ENCODE data around the gene ABCC1.
"Not testable (repeated sequence)": the region's sequence is repeated elsewhere in the genome, so short reads cannot be mapped to it uniquely, and the experiment has no call there.

Gene ABCC1

DNA sequence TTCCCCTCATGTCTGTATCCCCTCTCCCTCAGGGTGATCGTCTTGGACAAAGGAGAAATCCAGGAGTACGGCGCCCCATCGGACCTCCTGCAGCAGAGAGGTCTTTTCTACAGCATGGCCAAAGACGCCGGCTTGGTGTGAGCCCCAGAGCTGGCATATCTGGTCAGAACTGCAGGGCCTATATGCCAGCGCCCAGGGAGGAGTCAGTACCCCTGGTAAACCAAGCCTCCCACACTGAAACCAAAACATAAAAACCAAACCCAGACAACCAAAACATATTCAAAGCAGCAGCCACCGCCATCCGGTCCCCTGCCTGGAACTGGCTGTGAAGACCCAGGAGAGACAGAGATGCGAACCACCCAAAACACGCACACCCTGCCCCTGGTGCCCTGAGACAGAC is 191.7 kb downstream of the ABCC1 start:
- no peak for DNase-seq (ENCODE audit: low read depth in 2 of 2)

DNA sequence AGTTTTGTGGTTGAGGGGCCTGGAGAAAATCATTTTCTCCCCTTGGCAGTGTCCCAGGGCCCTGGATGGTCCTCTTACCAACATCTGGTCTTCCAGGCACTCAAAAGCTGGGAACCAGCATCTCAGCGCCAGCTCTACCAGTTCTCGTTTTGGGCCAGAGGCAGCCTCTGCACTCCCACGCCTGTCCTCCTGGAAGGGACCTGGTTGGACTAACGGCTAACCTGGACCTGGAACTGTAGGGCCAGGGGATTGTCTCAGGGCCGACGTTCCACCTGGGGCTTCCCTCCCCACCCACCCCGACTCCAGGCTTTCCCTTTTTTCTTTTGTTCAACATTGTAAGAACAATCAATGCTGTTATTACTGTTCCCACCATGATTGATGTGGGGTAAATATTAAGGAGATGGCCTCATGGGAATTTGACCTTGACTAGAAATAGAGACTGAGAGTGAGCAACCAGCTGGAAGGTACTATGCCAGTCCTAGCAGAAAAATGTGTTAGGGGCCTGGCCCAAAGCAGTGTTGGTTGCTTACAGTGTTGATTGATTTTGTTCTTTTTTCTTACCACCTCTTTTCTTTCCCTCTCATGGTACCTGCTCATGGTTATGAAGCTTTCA is 192.5 kb downstream of the ABCC1 start:
- DNase-seq (ENCODE audit: low read depth in 2 of 2) = no peak

DNA sequence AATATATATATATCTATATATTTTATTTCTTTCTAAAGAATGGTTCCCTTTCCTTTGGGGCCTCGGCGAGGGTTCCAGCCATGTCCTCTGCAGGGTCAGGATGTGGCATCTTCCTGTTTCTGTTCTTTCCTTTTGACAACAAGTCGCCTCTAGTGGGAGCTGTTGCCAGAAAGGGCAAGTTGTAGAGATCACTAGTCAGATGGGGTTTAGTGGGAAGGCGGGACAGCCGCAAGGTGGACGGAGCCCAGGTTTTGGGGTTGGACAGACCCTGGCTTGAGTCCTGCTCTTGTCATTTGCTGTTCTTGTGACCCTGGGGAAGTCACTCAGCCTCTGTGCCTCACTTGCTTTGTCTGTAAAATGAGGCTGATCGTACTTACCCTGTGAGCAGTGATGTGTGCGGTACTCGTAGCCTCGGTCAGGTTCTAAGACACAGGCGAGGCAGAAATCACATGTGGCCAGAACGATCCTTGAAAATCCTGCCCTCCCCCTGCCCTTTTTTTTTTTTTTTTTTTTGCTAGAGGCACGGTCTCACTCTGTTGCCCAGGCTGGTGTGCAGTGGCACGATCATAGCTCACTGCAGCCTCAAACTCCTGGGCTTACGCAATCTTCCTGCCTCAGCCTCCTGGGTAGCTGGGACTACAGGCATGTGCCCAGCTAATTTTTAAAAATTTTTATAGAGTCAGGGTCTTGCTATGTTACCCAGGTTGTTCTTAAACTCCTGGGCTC is 193.8 kb downstream of the ABCC1 start:
- DNase-seq (ENCODE audit: low read depth in 2 of 2) = no peak

DNA sequence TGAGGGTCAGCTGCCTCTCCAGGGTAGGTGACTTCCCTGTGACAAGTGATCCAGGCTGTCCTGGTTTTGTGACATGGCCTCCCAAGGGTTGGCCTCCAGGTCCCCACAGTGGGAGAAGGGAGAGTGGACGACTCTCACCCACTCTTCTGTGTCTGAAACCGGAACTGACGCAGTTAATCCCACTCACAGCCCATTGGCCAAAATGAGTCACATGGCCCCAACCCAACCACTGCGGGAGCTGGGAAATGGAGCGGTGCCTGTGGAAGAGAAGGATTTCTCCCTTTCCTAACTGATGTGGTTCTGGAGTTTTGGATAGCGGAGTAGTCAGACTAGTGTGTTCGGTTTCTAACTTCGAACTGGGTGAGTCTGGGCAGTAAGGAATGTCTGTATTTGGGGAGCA is 194.5 kb downstream of the ABCC1 start:
- DNase-seq (ENCODE audit: low read depth in 2 of 2) = no peak

DNA sequence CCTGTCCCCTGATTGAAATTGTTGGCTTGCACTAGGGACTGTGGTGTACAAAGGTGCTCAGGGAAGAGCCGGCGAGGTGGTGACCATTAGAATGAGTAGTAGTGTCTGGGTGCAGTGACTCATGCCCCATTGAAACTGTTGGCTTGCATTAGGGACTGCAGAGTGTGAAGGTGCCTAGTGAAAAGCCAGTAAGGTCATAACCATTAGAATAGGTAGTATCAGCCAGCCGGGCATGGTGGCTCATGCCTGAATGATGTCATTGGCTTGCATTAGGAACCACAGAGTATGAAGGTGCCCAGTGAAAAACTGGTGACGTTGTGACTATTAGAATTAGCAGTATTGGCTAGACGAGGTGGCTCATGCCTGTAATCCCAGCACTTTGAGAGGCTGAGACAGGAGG is 195.0 kb downstream of the ABCC1 start:
- no peak for DNase-seq (ENCODE audit: low read depth in 2 of 2)

DNA sequence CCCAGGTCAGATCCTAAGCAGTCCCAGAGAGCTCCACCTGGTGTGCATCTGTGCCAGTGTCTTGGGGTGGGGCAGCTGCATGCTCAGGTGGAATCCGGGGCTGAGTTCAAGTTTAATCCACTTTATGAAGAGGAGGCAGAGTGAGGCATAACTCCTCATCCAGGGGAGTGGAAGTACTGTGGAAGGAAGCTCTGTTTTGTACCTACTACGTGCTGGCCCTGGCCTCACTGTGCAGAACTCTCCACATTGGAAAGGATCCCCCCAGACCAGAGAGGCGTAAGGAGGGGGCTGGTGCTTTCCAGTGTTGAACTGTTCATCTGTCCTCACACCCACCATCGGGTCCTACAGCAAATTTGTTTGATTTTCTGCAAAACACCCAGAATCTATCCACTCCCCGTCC is 195.9 kb downstream of the ABCC1 start:
- no peak for DNase-seq (ENCODE audit: low read depth in 2 of 2)

DNA sequence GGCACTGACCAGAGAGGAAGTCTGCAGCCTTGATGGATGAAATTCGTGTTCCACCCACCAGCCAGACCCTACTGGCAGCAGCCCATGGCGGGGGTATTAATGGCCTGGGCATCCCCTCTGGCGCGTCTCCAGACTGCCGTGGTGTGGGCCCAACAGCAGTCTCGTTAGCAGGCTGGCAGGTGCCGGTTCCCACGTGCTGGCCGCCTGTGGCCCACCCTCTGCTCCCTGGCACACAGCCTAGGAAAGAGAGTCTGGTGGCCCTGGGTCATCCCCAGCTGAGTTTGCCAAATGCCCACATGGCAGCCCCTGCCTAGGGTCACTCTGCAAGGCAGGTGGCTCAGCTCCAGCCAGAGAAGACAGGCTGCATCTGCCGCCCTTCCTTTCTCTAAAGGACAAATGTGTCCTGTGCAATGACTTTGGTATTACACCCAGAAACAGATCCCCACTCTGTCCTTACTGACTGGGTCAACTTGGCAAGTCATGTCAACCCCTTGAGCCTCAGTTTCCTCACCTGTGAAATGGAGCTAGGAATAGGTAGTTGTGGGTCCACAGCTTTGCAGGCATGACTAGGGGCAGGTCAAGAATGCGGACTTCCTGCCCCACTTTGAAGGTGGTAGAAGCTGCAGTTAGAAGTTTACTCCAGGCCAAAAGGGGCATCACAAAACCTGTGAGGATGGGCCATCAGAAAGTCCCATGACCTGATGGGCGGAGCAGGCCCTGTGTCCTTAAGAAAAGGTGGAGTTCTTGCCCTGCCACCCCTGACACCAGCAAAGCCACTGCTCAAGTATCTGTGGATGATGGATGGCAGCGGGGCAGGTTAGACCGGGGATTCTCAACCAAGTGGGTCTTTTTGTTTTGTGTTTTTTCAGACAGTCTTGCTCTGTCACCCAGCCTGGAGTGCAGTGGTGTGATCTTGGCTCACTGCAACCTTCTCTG is 197.2 kb downstream of the ABCC1 start:
- DNase-seq (ENCODE audit: low read depth in 2 of 2) = no peak

DNA sequence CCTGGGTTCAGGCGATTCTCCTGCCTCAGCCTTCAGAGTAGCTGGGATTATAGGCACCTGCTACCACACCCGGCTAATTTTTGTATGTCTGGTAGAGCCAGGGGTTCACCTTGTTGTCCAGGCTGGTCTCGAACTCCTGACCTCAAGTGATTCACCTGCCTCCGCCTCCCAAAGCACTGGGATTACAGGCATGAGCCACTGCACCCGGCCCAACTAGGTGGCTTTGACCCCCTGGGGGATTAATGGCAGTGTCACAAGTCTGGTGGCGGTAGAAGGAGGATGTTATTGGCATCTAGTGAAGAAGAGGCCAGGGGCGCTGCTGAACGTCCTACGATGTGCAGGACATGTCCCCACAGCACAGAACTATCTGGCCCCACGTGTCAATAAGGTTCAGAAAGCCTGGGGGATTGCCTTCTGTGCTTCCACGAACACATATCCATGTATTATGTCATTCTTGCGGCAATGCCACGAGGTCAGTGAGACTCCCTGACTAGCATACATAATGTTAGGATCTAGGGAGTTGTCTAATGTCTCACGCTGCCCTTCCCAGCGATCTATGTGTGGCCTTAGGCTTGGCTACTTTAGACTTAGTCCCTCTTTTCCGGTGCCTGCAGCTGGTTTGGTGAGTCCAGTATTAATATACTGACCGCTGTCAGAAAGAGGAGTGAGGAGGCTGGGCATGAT is 198.0 kb downstream of the ABCC1 start:
- DNase-seq (ENCODE audit: low read depth in 2 of 2) = no peak

DNA sequence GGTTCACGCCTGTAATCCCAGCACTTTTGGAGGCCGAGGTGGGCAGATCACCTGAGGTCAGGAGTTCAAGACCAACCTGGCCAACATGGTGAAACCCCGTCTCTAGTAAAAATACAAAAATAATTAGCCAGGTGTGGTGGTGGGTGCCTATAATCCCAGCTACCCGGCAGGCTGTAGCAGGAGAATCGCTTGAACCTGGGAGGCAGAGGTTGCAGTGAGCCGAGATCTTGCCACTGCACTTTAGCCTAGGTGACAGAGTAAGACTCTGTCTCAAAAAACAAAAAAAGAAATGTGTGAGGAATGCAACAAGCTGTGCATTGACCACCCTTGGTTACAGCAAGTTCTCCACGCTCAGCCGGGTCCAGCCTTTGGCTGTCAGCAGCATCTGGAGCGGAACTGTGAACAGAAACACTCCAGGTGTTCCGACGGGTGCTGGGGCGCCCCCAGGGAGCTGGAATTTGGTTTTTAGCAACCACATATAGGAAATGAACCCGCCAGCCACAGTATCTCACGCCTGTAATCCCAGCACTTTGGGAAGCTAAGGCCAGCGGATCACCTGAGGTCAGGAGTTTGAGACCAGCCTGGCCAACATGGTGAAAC is 198.7 kb downstream of the ABCC1 start:
- DNase-seq (ENCODE audit: low read depth in 2 of 2) = not testable (repeated sequence)

DNA sequence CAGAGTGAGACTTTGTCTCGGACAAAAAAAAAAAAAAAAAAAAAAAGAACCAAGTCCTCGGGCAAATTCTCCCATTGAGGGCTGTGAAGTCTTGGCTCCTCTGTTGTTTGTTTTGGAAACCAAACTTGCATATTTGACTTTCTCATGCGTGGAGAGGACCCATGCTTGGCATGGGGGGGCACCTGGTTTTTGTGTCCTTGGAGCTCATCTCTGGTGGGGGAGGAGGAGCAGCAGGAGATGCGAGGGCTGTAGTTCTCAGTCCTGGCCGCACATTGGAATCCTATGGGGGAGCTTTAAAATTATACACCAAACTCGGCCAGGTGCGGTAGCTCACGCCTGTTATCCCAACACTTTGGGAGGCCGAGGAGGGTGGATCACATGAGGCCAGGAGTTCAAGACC is 199.3 kb downstream of the ABCC1 start:
- no peak for DNase-seq (ENCODE audit: low read depth in 2 of 2)

DNA sequence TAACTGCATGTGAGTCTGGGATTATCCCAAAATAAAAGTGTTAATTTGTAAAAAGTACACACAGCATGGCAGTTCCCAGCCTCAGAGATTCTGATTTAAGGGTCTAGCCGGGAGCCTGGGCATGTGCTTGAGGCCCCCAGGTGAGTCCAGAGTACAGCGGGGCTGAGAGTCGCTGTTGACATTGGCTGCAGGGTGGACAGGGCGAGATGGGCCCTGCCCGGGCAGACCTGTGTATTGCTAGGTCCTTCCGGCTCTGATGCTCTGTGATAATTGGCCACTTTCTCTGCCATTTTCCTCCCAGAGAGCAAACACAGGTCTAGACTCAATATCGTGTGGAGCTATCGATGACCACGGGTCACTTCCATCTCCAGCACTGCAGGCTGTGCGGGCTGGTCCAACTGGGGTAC is 200.3 kb downstream of the ABCC1 start:
- no peak for DNase-seq (ENCODE audit: low read depth in 2 of 2)

DNA sequence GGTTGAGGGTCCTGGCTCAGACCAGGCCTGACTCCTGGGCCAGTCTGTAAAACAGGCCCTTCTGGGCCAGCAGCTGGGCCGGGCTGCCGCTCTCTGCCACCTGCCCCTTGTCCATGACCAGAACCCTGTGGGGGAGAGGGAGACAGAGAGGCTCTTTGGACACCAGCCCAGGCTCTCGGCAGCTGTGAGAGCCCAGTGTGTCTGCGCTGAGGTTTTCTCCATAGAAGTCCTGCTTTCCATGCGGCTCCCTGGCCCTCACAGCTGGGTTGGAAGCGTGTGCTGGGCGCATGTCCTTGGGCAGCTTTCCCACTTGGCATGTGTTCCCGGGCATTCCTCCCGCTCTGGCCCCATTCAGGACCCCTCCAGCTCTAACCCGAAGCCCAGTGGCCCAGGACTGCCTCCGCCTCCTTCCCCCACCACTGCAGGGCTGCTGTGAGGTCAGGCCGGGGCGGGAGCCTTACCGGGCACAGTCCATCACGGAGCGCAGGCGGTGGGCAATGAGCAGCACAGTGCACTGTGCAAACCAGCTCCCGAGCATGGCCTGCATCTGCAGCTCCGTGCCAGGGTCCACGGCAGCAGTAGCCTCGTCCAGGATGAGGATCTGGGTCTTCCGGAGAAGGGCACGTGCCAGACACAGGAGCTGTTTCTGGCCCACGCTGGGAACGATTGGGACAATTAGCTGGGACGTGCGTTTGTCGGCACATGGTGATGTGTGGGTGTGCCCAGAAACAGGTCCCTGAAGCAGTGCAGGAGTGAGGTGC is 200.9 kb downstream of the ABCC1 start:
- DNase-seq (ENCODE audit: low read depth in 2 of 2) = no peak

DNA sequence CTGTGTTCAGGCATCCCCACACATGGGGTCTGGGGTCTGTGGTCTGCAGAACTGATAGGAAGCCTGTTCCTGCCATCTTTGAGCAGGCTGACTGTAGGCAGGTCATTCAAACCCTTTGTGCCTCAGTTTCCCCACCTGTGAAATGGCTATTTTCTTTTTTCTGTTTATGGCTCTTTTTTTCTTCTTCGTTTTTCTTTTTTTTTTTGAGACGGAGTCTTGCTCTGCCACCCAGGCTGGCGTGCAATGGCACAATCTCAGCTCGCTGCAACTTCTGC is 201.4 kb downstream of the ABCC1 start:
- no peak for DNase-seq (ENCODE audit: low read depth in 2 of 2)

DNA sequence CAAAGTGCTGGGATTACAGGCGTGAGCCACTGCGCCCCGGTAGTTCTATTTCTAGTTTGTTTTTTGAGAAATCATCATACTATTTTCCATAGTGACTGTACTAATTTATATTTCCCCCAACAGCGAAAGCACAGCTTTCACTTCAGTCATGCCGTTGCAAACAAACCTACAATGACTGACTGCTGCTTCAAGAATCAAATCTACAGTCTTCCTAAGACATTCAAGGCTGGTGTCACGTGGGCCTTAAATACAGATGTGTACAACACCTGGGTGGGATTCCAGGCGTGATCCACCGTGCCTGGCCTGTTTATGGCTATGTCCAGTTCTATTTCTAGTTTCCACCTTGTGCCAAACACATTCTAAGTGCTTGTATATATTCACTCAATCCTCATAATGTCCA is 201.9 kb downstream of the ABCC1 start:
- DNase-seq (ENCODE audit: low read depth in 2 of 2) = no peak

DNA sequence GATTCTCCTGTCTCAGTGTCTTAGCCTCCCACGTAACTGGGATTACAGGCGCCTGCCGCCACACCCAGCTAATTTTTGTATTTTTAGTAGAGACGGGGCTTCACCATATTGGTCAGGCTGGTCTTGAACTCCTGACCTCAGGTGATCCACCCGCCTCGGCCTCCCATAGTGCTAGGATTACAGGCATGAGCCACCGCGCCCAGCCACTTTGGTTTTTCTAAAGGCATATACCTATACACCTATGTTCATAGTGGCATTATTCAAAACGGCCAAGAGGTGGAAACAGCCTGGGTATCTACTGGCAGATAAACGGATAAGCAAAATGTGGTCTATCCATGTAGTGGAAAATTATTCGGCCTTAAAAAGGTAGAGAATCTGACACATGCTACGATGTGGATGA is 203.6 kb downstream of the ABCC1 start:
- DNase-seq (ENCODE audit: low read depth in 2 of 2) = not testable (repeated sequence)

DNA sequence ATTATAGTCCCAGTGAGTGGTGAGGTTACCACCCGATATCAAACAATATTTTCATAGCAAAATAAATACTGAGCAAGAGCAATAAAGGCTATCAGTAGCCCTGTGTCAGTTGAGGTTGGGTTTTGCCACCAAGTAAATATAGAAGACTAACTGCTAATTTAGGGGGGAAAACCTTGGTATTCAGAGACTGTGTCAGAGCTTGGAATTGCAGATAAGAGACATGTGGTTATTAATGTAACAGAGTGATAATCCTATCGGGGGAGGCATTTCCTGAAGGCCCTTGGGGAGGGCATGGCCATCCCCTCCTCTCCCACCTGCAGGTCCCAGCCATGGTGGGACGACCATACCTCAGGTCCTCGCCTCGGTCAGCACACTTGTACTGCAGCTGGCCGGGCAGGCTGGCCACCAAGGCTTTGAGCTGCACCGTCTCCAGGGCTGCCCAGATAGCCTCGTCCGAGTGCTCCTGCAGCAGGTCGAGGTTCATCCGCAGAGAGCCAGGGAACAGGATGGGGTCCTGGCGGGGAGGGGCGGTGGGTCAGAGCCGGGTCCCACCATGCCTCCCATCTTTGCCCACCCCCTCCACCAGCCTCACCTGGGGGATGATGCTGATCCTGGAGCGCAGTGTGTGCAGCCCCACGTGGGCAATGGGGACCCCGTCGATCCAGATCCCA is 205.0 kb downstream of the ABCC1 start:
- no peak for DNase-seq (ENCODE audit: low read depth in 2 of 2)

DNA sequence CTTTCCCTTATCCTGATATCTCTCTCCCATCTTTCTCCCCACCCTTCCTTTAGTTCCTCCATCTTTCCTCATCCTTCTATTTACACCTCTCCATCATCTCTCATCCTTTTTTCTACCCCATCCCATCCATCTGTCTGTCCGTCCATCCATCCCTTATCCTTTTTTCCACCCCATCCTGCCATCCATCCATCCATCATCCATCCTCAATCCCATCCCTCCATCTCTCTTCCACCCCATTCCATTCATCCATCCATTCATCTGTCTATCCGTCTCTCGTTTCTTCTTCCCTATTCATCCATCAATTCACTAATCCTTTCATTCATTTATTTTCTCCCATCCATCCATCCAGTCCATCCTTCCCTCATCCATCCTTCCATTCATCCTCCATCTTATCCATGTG is 205.8 kb downstream of the ABCC1 start:
- no peak for DNase-seq (ENCODE audit: low read depth in 2 of 2)

DNA sequence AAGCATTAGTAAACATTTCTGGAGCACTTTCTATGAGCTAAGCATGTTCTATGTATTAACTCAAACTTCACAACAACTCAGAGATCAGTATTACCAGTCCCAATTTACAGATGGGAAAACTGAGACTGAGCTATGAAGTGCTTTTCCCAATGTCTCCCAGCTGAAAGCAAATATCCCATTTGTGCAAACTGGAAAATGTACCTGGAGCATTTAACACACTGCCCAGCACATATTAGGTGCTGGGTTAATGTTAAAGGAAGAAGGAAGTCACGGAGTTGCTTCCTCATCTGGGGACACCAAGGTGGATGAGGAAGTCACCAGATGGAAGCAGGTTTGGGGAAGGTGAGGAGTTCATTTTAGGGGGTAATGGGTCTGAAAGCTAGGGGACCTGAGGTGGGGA is 207.8 kb downstream of the ABCC1 start:
- no peak for DNase-seq (ENCODE audit: low read depth in 2 of 2)

DNA sequence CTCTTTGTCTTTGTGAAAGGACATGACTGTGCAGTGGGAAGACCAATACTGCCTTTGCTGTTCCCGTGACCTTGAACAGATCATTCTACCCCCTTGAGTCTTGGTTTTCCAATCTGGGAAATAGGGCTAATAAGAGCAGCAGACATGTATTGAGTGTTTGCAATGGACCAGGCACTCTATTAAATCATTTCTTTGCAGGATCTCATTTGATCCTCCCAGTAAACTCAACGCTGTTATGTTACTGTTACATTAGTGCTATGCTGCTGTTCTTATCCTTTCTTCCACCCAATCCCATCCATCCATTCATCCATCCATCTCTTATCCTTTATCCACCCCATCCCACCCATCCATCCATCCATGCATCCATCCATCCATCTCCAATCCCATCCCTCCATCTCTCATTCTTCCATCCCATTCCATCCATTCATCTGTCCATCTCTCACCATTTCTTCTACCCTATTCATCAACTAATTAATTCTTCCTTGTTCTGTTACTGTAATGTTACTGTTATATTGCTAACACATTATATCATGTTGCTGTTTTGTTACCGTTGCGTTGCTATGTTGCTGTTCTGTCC is 208.8 kb downstream of the ABCC1 start:
- no peak for DNase-seq (ENCODE audit: low read depth in 2 of 2)

DNA sequence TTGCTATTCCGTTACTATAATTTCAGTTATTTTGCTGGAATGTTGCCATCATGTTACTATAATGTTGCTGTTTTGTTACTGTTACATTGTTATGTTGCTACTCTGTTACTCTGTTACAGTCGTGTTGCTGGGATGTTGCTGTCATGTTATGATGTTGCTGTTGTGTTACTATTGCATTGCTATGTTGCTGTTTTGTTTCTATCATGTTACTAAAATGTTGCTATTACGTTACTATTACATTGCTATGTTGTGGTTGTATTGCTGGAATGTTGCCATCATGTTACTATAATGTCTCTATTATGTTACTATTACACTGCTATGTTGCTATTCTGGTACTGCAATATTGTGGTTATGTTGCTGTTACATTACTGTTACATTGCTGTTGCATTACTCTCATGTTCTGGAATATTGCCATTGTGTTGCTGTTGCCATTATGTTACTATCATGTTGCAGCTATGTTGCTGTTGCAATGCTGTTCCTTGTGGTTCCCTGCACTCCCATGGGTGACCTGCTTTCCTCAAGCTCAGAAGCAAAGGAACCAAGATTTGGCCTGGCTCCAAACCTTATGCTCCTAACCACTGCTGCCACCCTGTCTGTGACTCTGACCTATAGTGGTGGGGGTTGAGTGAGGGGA is 209.4 kb downstream of the ABCC1 start:
- no peak for DNase-seq (ENCODE audit: low read depth in 2 of 2)
